K562 (cell line): ENCODE data around the gene KIR2DL3. TPM values are rescaled to one million over a fixed set of nuclear protein-coding genes. Genes with fewer than 3 reads are reported as not detected.

Experiments used
- CHD1 ChIP-seq: fragments of 200-600 bp; sonication (generic); IDR thresholded peaks from one replicate; pipeline ENCODE4 v1.6.1; 2012; ENCODE audit warnings: mild to moderate bottlenecking, moderate library complexity, low read length, inconsistent platforms
- CTBP1 ChIP-seq: fragments of 450-650 bp; IDR thresholded peaks from 2 replicates; pipeline ENCODE4 v1.6.1; 2016; ENCODE audit warnings: borderline replicate concordance
- ETV5 ChIP-seq: sonication (generic); formaldehyde crosslinking; IDR thresholded peaks from 2 replicates; pipeline ENCODE4 v1.4.0; 2020; ENCODE audit warnings: low read depth, mild to moderate bottlenecking, missing genetic modification reagents
- GATAD2B ChIP-seq: fragments of 450-650 bp; IDR thresholded peaks from 2 replicates; pipeline ENCODE4 v1.6.1; 2017; ENCODE audit warnings: mild to moderate bottlenecking, borderline replicate concordance
- KDM5B ChIP-seq: fragments of 200-600 bp; sonication (generic); IDR thresholded peaks from 2 replicates; pipeline ENCODE4 v1.6.1; 2012; ENCODE audit warnings: low read depth, mild to moderate bottlenecking, moderate library complexity, low read length, control low read depth, inconsistent platforms; ENCODE audit not compliant: insufficient replicate concordance
- MBD2 ChIP-seq: sonication (generic); IDR thresholded peaks from 2 replicates; pipeline ENCODE4 v1.6.1; 2016; ENCODE audit warnings: low read depth, borderline replicate concordance
- MCM5 ChIP-seq: fragments of 450-650 bp; IDR thresholded peaks from 2 replicates; pipeline ENCODE4 v1.6.1; 2016; ENCODE audit warnings: low read depth
- NFE2L1 ChIP-seq: fragments of 450-650 bp; IDR thresholded peaks from 2 replicates; pipeline ENCODE4 v1.6.1; 2016; ENCODE audit warnings: missing genetic modification characterization, low read depth, mild to moderate bottlenecking, missing compliant biosample characterization, moderate library complexity, borderline replicate concordance
- RAD51 ChIP-seq: fragments of 450-650 bp; IDR thresholded peaks from 2 replicates; pipeline ENCODE4 v1.7.1; 2016; ENCODE audit warnings: low read depth, mild to moderate bottlenecking, borderline replicate concordance
- SPI1 ChIP-seq: IDR thresholded peaks from 2 replicates; pipeline ENCODE4 v1.6.1; 2011; ENCODE audit warnings: low read depth, low read length, control low read depth, borderline replicate concordance
- SRSF1 ChIP-seq: fragments of 200-400 bp; formaldehyde crosslinking; IDR thresholded peaks from 2 replicates; pipeline ENCODE4 v1.6.1; 2017; ENCODE audit warnings: mild to moderate bottlenecking, low read depth, low read length, moderate library complexity
- TFAM ChIP-seq: fragments of 250-450 bp; sonication (Bioruptor Pico); conservative IDR thresholded peaks from 2 replicates; pipeline ENCODE4 v1.5.0; 2021; ENCODE audit warnings: mild to moderate bottlenecking, moderate library complexity
- ZEB2 ChIP-seq: fragments of 450-650 bp; IDR thresholded peaks from 2 replicates; pipeline ENCODE4 v1.6.1; 2016
- ZNF583 ChIP-seq: fragments of 250-450 bp; sonication (Bioruptor Pico); IDR thresholded peaks from 2 replicates; pipeline ENCODE4 v1.4.0; 2020
- ZNF668 ChIP-seq: fragments of 250-450 bp; sonication (Bioruptor Pico); IDR thresholded peaks from 2 replicates; pipeline ENCODE4 v1.8.0; 2022; ENCODE audit warnings: mild to moderate bottlenecking, inconsistent platforms
- ZNF830 ChIP-seq: fragments of 250-450 bp; sonication (Bioruptor Pico); IDR thresholded peaks from 2 replicates; pipeline ENCODE4 v1.5.0; 2021; ENCODE audit warnings: mild to moderate bottlenecking
- polyA plus RNA-seq, 8 experiments: library from polyadenylated mRNA; depleted of rRNA in 4 of 8; stranded (reverse) in 5 of 8; unstranded in 3 of 8; fragments of >200 nt; fragmentation: Nextera tagmentation in 2 of 8; fragmentation: Illumina TruSeq in 1 of 8; extraction: Ambion mirVana in 2 of 8; extraction: Trizol in 1 of 8; gene quantifications; 2 replicates each; pipeline versions ENCODE4 v1.2.1 to v1.2.3, GENCODE V29; 2011 to 2014; ENCODE audit warnings: inconsistent platforms in 1 of 8, missing spikeins in 1 of 8
- total RNA-seq, 7 experiments: library from RNA; depleted of rRNA in 6 of 7; stranded (reverse); fragments of >200 nt in 6 of 7; fragmentation: Illumina TruSeq in 2 of 7; extraction: Trizol in 2 of 7; gene quantifications; 2 replicates each; pipeline versions ENCODE4 v1.2.1 to v1.2.3, GENCODE V29; 2011 to 2021; ENCODE audit warnings: low replicate concordance in 1 of 7
- TF ChIP-seq, protein P1 (sequence below): fragments of 450-650 bp; conservative IDR thresholded peaks from 2 replicates; pipeline ENCODE4 v1.6.1; 2016; ENCODE audit warnings: missing genetic modification characterization, low read depth, mild to moderate bottlenecking, missing compliant biosample characterization, moderate library complexity
- TF ChIP-seq, protein P2 (sequence below): fragments of 250-450 bp; sonication (Bioruptor Pico); IDR thresholded peaks from 2 replicates; pipeline ENCODE4 v1.8.0; 2021; ENCODE audit warnings: mild to moderate bottlenecking, moderate library complexity
- TF ChIP-seq, protein P3 (sequence below): fragments of 200-400 bp; formaldehyde crosslinking; IDR thresholded peaks from 2 replicates; pipeline ENCODE4 v1.6.1; 2017; ENCODE audit warnings: mild to moderate bottlenecking, low read depth, low read length, moderate library complexity
- TF ChIP-seq, protein P4 (sequence below): fragments of 250-450 bp; sonication (Bioruptor Pico); IDR thresholded peaks from 2 replicates; pipeline ENCODE4 v1.4.0; 2020; ENCODE audit warnings: mild to moderate bottlenecking, moderate library complexity
- TF ChIP-seq, protein P5 (sequence below): sonication (generic); formaldehyde crosslinking; IDR thresholded peaks from 2 replicates; pipeline ENCODE4 v1.8.0; 2022; ENCODE audit warnings: missing genetic modification reagents, mild to moderate bottlenecking, moderate library complexity, borderline replicate concordance

Gene KIR2DL3
- total and polyA plus RNA-seq, 9 of the 15 experiments (the other 6 are each of a cell fraction or from before 2014, with no cell fraction given), result not detected

DNA sequence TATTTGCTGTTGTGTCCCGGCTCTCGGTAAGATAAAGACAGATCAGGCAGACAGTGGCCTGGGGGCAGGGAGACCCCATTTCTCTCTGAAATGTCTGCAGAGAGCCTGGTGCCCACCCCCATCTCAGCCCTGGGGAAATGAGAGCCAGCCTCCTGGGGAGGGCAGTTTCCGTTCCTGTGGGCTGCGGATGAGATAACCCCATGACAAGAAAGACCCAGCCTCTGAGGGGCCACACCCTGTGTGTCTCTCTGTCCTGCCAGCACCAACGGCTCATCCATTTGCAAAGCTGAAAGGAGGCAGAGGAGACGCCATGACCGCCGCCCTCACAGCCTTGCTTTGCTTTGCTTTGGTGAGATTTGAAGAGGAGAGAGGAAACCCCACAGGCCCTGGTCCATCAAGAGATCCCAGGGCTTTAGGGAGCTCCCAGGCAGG is 42.2 kb upstream of the KIR2DL3 start (continued):
- no peak for TF ChIP-seq ZEB2
- TF ChIP-seq, protein P1, sequence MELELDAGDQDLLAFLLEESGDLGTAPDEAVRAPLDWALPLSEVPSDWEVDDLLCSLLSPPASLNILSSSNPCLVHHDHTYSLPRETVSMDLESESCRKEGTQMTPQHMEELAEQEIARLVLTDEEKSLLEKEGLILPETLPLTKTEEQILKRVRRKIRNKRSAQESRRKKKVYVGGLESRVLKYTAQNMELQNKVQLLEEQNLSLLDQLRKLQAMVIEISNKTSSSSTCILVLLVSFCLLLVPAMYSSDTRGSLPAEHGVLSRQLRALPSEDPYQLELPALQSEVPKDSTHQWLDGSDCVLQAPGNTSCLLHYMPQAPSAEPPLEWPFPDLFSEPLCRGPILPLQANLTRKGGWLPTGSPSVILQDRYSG (tag), result peak; percentile 79
- TF ChIP-seq CHD1, result no peak
- TF ChIP-seq, protein P2, sequence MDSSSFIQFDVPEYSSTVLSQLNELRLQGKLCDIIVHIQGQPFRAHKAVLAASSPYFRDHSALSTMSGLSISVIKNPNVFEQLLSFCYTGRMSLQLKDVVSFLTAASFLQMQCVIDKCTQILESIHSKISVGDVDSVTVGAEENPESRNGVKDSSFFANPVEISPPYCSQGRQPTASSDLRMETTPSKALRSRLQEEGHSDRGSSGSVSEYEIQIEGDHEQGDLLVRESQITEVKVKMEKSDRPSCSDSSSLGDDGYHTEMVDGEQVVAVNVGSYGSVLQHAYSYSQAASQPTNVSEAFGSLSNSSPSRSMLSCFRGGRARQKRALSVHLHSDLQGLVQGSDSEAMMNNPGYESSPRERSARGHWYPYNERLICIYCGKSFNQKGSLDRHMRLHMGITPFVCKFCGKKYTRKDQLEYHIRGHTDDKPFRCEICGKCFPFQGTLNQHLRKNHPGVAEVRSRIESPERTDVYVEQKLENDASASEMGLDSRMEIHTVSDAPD, result no peak
- TF ChIP-seq, protein P3, sequence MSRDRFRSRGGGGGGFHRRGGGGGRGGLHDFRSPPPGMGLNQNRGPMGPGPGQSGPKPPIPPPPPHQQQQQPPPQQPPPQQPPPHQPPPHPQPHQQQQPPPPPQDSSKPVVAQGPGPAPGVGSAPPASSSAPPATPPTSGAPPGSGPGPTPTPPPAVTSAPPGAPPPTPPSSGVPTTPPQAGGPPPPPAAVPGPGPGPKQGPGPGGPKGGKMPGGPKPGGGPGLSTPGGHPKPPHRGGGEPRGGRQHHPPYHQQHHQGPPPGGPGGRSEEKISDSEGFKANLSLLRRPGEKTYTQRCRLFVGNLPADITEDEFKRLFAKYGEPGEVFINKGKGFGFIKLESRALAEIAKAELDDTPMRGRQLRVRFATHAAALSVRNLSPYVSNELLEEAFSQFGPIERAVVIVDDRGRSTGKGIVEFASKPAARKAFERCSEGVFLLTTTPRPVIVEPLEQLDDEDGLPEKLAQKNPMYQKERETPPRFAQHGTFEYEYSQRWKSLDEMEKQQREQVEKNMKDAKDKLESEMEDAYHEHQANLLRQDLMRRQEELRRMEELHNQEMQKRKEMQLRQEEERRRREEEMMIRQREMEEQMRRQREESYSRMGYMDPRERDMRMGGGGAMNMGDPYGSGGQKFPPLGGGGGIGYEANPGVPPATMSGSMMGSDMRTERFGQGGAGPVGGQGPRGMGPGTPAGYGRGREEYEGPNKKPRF, result no peak
- TF ChIP-seq NFE2L1 (tag), result no peak
- TF ChIP-seq MBD2, result no peak
- TF ChIP-seq ZNF830 (CRISPR knock-in tag), result no peak
- no peak for TF ChIP-seq SPI1
- TF ChIP-seq GATAD2B, result no peak
- TF ChIP-seq TFAM (CRISPR knock-in tag), result no peak
- TF ChIP-seq RAD51, result no peak
- no peak for TF ChIP-seq ZNF668 (CRISPR knock-in tag)
- no peak for TF ChIP-seq SRSF1
- no peak for TF ChIP-seq KDM5B
- no peak for TF ChIP-seq MCM5
- no peak for TF ChIP-seq ETV5 (CRISPR knock-in tag)
- 0 out of 2 replicates have a peak, but pooled peaks have one; percentile 46 for TF ChIP-seq CTBP1
- TF ChIP-seq, protein P4, sequence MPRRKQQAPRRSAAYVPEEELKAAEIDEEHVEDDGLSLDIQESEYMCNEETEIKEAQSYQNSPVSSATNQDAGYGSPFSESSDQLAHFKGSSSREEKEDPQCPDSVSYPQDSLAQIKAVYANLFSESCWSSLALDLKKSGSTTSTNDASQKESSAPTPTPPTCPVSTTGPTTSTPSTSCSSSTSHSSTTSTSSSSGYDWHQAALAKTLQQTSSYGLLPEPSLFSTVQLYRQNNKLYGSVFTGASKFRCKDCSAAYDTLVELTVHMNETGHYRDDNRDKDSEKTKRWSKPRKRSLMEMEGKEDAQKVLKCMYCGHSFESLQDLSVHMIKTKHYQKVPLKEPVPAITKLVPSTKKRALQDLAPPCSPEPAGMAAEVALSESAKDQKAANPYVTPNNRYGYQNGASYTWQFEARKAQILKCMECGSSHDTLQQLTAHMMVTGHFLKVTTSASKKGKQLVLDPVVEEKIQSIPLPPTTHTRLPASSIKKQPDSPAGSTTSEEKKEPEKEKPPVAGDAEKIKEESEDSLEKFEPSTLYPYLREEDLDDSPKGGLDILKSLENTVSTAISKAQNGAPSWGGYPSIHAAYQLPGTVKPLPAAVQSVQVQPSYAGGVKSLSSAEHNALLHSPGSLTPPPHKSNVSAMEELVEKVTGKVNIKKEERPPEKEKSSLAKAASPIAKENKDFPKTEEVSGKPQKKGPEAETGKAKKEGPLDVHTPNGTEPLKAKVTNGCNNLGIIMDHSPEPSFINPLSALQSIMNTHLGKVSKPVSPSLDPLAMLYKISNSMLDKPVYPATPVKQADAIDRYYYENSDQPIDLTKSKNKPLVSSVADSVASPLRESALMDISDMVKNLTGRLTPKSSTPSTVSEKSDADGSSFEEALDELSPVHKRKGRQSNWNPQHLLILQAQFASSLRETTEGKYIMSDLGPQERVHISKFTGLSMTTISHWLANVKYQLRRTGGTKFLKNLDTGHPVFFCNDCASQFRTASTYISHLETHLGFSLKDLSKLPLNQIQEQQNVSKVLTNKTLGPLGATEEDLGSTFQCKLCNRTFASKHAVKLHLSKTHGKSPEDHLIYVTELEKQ (CRISPR knock-in tag), result no peak
- peak; percentile 72; the same call in 1 of the 2 replicates for TF ChIP-seq ZNF583
- TF ChIP-seq, protein P5, sequence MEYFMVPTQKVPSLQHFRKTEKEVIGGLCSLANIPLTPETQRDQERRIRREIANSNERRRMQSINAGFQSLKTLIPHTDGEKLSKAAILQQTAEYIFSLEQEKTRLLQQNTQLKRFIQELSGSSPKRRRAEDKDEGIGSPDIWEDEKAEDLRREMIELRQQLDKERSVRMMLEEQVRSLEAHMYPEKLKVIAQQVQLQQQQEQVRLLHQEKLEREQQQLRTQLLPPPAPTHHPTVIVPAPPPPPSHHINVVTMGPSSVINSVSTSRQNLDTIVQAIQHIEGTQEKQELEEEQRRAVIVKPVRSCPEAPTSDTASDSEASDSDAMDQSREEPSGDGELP (CRISPR knock-in tag), result no peak
